Heart left ventricle (tissue), 16 donors: Measurements from ENCODE around the gene SVEP1. TPM values are rescaled to one million over a fixed set of nuclear protein-coding genes. Genes with fewer than 3 reads are reported as not detected.

Experiments
- ATAC-seq, 4 donors: fragments of 200-7000 bp; cut with Tn5 transposase; one replicate each; pipeline ENCODE4 v1.9.1; 2020 to 2022; ENCODE audit warnings: moderate library complexity in 4 of 4, mild to moderate bottlenecking in 3 of 4, moderate number of reproducible peaks in 1 of 4
- DNase-seq, 5 donors: peaks; one replicate each; pipeline ENCODE4 v3.0.0-alpha.2; 2020
- H3K27ac ChIP-seq, 12 donors: fragments of 200-600 bp; sonication (generic) in 4 of 12; one replicate each; pipeline versions ENCODE4 v1.5.0 to v1.8.0; 2016 to 2022; ENCODE audit warnings: mild to moderate bottlenecking in 2 of 12
- H3K27me3 ChIP-seq, 9 donors: fragments of 200-600 bp; sonication (generic) in 2 of 9; one replicate each; pipeline versions ENCODE4 v1.5.1 to v1.8.0; 2016 to 2022; ENCODE audit warnings: mild to moderate bottlenecking in 3 of 9
- H3K36me3 ChIP-seq, 9 donors: fragments of 200-600 bp; sonication (generic) in 2 of 9; one replicate each; pipeline versions ENCODE4 v1.5.0 to v1.8.0; 2018 to 2022; ENCODE audit warnings: mild to moderate bottlenecking in 2 of 9
- H3K4me1 ChIP-seq, 12 donors: fragments of 200-600 bp; sonication (generic) in 4 of 12; one replicate each; pipeline versions ENCODE4 v1.5.0 to v1.8.0; 2016 to 2022; ENCODE audit warnings: mild to moderate bottlenecking in 3 of 12
- H3K4me3 ChIP-seq, 12 donors: fragments of 200-600 bp; sonication (generic) in 4 of 12; one replicate each; pipeline versions ENCODE4 v1.5.0 to v1.8.0; 2017 to 2022; ENCODE audit warnings: mild to moderate bottlenecking in 9 of 12, moderate library complexity in 4 of 12
- H3K9me3 ChIP-seq, 12 donors: fragments of 200-600 bp; sonication (generic) in 4 of 12; one replicate each; pipeline versions ENCODE4 v1.5.0 to v1.8.0; 2016 to 2022; ENCODE audit warnings: mild to moderate bottlenecking in 1 of 12
- CTCF ChIP-seq, 12 donors: fragments of 200-600 bp; sonication (generic) in 4 of 12; IDR thresholded peaks; one replicate each; pipeline versions ENCODE4 v1.5.0 to v1.8.0; 2018 to 2022; ENCODE audit warnings: antibody characterized with exemption in 12 of 12, mild to moderate bottlenecking in 5 of 12
- POLR2A ChIP-seq, 2 donors: fragments of 450-650 bp; IDR thresholded peaks; one replicate each; pipeline ENCODE4 v1.6.1; 2017; ENCODE audit warnings: antibody characterized with exemption in 2 of 2, mild to moderate bottlenecking in 2 of 2, moderate library complexity in 2 of 2
- WGBS, 4 donors: extraction: QIAGEN DNeasy Blood & Tissue Kit in 2 of 4; methylation state at CpG; one replicate each; pipeline versions ENCODE4 v1.1.5 to v1.1.7; 2013 to 2018; 5-methylcytosine and 5-hydroxymethylcytosine counted together
- intact Hi-C, 10 donors: fragments of 100-400 bp; cut with DNase I; formaldehyde crosslinking; loops; one replicate each; pipeline versions ENCODE4 v1.11.1 to v1.14.2; 2022
- polyA plus RNA-seq, 2 donors: library from polyadenylated mRNA; stranded (reverse); fragments of 200-250 nt; gene quantifications; one replicate each; pipeline ENCODE4 v1.2.3, GENCODE V29; 2013
- total RNA-seq, 9 donors: library from RNA; depleted of rRNA in 2 of 9; stranded (reverse); fragments of >200 nt in 2 of 9; fragmentation: NEBNext Ultra II Directional in 3 of 9; extraction: Animal tissue kit (Norgen Biotek cat#: 25700) in 3 of 9; gene quantifications; one replicate each; pipeline versions ENCODE4 v1.1.0 to v1.2.4, GENCODE V29; 2016 to 2023
- donor health status: ischemic (EF 13 %, LVEDD 7.1; RV severe dilation, severe dysfunction).
- donor health status: healthy with polysubstance abuse.
- donor health status: DM: no; HTN: yes; CAD: no.
- donor health status: DM: no; HTN: no; CAD: no.
- donor health status: ischemic (EF 25% LVEDD 6.9; RV normal size, moderate dysfunction).
- donor health status: ischemic (EF 25% LVEDD 5.7; RV mildly dilated, moderate dysfunction).
- donor health status: healthy.
- donor health status: DM: yes; HTN: yes; CAD: no.
- donor health status: ischemic (EF 35%, LVEDD 5.7; RV mildly dilated, moderate dysfunction).
- donor health status: nonischemic (EF 11% LVEDD 7.7; RV severe dilation, severe dysfunction).
- donor health status: DM: yes; HTN: yes; CAD: no.
- donor health status: PGD.
- donor health status: ischemic (EF 29% LVEDD 5.4; RV normal size, mild dysfunction).
- donor health status: nonischemic (EF 23%, LVEDD 6.1; RV moderate dilation, normal function).

Gene SVEP1
- total and polyA plus RNA-seq, 11 donors = 0.50 to 34.4 (median 7.5) TPM

GRCh38 chr9:110601098-110601497 lies 21.6 kb upstream of the SVEP1 start:
- Histone ChIP-seq H3K36me3 (no peaks in the 10 kb centered on the region), H3K27me3 (no peaks in the 10 kb centered on the region), H3K4me1 (no peaks in the 10 kb centered on the region), H3K4me3 (no peak overlapping the region), H3K27ac (no peak overlapping the region), H3K9me3 (no peaks in the 10 kb centered on the region)
- DNase-seq = no peak
- intact Hi-C loops = no loop called here
- no peak for ATAC-seq
- 71 to 82% (median 74%) methylated on average over 4 of the region's 4 CpGs for WGBS, 4 donors
- TF ChIP-seq POLR2A (IDR thresholded peaks at IDR 0.05) (no peak), CTCF (IDR thresholded peaks at IDR 0.05) (no peak)

DNA sequence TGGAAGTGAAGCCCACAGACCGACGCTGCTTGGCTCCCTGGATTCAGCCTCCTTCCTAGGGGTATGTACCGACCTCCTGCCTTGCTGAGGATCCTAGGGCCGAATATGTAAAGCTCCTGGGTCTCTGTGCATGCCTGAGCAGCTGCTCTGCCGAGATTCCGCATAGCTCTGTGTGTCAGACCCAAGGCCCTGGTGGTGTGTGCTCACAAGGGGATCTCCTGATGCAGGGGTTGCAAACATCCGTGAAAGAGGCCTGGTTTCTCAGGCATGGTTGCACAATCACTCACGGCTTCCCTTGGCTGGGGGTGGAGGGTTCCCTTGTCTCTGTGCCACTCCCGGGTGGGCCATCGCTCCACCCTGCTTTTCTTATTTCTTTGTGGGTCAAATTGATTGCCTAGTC lies 19.9 kb upstream of the SVEP1 start:
- TF ChIP-seq CTCF (IDR thresholded peaks at IDR 0.05) (no peak), POLR2A (IDR thresholded peaks at IDR 0.05) (no peak)
- no peak for ATAC-seq
- intact Hi-C loops = no loop called here

GRCh38 chr9:110592044-110592830 lies 12.7 kb upstream of the SVEP1 start:
- H3K36me3 ChIP-seq = no peaks in the 10 kb centered on the region
- intact Hi-C loops = no loop called here
- H3K4me3 ChIP-seq = no peak overlapping the region
- TF ChIP-seq POLR2A (IDR thresholded peaks at IDR 0.05) (no peak), CTCF (IDR thresholded peaks at IDR 0.05) (no peak)
- H3K4me1 ChIP-seq = no peaks in the 10 kb centered on the region
- no peak overlapping the region for H3K27ac ChIP-seq
- H3K9me3 ChIP-seq = peaks cover 0 to 14% (median 0%) of the 10 kb centered on the region in 12 donors
- peaks cover 0 to 7% (median 0%) of the 10 kb centered on the region in 9 donors for H3K27me3 ChIP-seq
- DNase-seq = no peak
- ATAC-seq = no peak
- 84 to 87% (median 84%) methylated on average over 5 of the region's 5 CpGs for WGBS, 4 donors

More for the DNA sequence above, 19.9 kb upstream of the SVEP1 start:
- 41 to 64% (median 54%) methylated on average over 6 to 10 of the region's 10 CpGs for WGBS, 4 donors
- peak in 1 of 5 donors; percentile 25 for DNase-seq
- no peaks in the 10 kb centered on the region for H3K9me3 ChIP-seq
- no peak overlapping the region for H3K4me3 ChIP-seq
- no peaks in the 10 kb centered on the region for H3K36me3 ChIP-seq
- H3K27me3 ChIP-seq = peaks cover 0 to 7% (median 0%) of the 10 kb centered on the region in 9 donors
- H3K27ac ChIP-seq = no peak overlapping the region
- H3K4me1 ChIP-seq = no peaks in the 10 kb centered on the region

DNA sequence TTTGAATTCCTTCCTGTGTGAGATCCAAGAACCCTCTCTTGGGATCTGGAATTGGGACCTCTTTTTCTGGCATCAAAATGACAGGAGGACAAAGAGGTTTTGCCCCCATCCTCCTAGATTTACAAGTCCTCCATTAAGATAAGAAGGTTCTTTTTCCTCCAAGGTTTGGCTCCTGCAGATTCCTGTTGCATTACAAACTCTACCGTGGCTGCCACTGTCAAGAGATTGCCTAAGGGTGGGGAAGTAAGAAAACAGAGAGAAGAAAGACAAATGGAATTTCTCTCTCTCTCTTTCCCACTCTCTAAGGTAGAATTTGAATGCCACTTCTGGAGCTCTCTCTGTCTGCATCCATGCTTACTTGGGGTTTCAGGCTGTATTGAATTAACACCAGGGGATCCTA lies 12.0 kb upstream of the SVEP1 start:
- no peak overlapping the region for H3K27ac ChIP-seq
- DNase-seq (no peak), ATAC-seq (no peak)
- TF ChIP-seq CTCF (IDR thresholded peaks at IDR 0.05) (no peak), POLR2A (IDR thresholded peaks at IDR 0.05) (no peak)
- 5 to 14% (median 13%) methylated on average over 1 of the region's 1 CpG for WGBS, 4 donors
- H3K4me1 ChIP-seq = no peaks in the 10 kb centered on the region
- no peak overlapping the region for H3K4me3 ChIP-seq
- peaks cover 0 to 19% (median 0%) of the 10 kb centered on the region in 12 donors for H3K9me3 ChIP-seq
- peaks cover 0 to 7% (median 0%) of the 10 kb centered on the region in 9 donors for H3K27me3 ChIP-seq
- intact Hi-C loops = no loop called here
- no peaks in the 10 kb centered on the region for H3K36me3 ChIP-seq
